Activated T-helper 1 cell treated with anti-CD3 and anti-CD28 coated beads, Interleukin-2, amount 50 U/mL, for 16 hours (primary cell): Measurements from ENCODE around the gene SPATA22.
"Not testable (repeated sequence)": the region's sequence is repeated elsewhere in the genome, so short reads cannot be mapped to it uniquely, and the experiment has no call there.

Source experiments
- DNase-seq, 2 donors: peaks; one replicate each; pipeline ENCODE4 v3.0.0-alpha.2; 2020; ENCODE audit warnings: low read depth in 1 of 2, low spot score in 1 of 2

The SPATA22 gene, protein sequence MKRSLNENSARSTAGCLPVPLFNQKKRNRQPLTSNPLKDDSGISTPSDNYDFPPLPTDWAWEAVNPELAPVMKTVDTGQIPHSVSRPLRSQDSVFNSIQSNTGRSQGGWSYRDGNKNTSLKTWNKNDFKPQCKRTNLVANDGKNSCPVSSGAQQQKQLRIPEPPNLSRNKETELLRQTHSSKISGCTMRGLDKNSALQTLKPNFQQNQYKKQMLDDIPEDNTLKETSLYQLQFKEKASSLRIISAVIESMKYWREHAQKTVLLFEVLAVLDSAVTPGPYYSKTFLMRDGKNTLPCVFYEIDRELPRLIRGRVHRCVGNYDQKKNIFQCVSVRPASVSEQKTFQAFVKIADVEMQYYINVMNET

DNA sequence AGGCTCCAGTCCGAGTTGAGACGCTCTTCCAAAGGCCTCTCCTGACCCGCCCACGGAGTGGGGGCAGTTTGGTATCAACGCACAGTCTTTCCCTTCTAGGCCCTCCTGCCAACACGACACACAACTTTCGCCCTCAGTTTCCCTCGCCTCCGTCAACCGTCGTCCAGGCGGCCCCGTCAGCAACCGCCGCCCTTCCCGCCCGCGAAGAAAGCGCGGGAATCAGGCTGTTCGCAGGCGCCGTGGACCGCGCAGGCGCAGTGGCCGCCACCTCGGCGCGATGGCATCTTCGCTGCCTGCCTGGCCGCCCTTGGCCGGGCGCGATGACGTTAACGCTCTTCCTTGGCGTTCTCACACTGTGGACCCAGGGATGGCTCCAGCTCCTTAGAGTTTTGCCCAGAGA is at the start of gene SPATA22:
TSS of gene SPATA22 (minus strand) at position 221 of the 400 bp plus-strand sequence. CDS start 2,494 bp downstream, outside the sequence.
- no peak for DNase-seq

DNA sequence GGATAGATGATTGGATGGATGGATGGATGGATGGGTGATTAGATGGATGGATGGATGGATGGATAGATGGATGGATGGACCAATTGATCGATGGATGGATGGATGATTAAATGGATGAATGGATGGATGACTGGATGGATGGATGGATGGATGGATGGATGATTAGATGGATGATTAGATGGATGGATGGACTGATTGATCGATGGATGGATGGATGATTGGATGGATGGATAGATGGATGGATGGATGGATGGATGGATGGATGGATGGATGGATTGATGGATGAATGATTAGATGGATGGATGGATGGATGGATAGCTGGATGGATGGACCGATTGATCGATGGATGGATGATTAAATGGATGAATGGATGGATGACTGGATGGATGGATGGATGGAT is 47.9 kb upstream of the SPATA22 start:
- not testable (repeated sequence) for DNase-seq

DNA sequence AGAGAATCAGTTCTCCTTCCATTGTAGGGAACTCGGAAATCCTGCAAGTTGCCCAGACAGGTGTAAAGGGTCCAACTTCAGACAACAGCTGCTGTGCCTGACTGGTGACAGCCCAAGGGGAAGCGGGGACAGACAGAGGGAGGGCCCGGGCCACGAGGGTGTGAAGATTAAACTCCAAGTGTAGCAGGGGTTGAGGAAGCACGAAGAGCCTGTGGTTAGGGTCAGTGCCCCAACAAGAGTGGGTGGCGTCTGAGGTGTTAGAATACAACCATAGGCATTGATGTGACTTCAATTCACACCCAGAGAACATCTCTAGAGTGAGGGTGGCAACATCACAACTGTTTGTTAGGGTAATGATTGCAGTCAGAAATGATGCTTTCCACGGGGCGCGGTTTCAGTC is 43.3 kb upstream of the SPATA22 start:
- DNase-seq = no peak

DNA sequence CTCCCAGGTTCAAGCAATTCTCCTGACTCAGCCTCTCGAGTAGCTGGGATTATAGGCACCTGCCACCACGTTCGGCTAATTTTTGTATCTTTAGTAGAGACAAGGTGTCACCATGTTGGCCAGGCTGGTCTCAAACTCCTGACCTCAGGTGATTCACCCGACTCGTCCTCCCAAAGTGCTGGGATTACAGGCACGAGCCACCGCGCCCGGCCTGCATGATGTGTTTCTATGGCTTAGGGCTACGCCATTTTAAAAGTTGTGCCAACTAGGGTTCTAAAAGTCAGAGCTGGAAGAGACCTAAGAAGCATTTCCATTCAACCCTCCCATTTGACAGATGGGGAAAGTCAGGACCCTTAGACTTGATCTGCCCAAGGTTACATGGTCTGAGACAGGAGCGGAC is 42.5 kb upstream of the SPATA22 start:
- not testable (repeated sequence) for DNase-seq

DNA sequence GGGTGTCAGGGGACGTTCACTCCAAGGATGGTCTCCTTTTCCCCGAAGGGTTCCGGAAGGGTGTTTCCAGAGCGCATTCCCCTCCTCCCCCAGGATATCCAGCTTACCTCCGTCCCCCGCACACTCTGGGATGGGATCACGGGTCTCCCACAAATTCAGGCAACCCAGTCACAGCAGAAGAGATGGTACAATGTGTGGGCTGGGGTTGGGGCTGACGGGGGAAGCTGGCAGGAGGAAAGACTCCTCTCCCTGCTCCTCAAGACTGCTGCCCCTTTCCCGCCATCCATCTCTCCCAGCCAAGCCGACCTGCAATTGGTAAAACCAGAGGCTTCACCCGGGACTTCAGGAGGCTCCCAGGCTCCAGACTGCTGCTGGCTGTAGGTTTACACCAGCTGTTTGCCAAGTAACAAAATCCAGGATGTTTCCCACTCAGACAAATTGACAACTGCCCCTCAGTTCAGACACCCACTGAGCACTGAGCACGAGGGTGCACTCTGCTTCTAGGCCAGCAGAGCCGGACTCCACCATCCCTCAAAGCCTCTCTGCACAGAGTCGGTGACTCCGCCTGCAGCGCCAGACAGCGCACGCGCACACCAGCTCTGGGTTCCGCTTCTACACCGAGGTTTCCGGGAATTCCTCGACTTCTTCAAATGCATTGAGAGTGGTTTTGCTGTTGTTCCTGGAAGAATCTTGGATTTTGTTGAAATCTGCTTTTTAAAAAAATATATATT is 41.9 kb upstream of the SPATA22 start:
- DNase-seq = no peak

DNA sequence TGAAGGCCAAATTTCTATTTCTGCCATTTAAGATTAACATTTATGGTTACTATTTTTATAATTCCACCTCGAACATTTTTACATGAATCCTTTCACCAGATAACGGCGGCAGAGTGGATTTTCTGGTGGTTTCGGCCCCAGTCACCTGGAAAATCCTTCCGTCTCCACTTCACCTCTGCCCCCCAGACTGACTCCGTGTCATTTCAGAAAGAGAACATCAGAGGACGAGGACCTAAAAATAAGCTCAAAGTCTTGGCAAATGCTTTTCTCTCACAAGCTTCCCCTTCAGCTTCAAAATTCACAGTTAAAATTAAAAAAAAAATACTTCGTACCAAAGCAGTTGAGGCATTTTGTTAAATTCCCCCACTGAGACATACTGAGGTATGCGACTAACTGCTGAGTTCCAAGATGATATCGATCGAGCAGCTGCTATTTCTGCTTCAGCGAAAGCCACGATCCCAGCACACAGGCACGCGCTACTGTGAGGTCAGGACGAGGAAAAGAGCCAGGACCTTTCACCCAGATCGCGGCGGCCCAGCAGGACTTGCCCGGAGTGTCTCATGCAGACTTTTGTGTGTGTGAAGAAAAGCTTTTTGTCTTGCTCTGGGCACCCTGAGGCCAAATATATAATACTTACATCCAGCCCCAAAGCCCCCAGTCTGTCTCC is 41.0 kb upstream of the SPATA22 start:
- no peak for DNase-seq

DNA sequence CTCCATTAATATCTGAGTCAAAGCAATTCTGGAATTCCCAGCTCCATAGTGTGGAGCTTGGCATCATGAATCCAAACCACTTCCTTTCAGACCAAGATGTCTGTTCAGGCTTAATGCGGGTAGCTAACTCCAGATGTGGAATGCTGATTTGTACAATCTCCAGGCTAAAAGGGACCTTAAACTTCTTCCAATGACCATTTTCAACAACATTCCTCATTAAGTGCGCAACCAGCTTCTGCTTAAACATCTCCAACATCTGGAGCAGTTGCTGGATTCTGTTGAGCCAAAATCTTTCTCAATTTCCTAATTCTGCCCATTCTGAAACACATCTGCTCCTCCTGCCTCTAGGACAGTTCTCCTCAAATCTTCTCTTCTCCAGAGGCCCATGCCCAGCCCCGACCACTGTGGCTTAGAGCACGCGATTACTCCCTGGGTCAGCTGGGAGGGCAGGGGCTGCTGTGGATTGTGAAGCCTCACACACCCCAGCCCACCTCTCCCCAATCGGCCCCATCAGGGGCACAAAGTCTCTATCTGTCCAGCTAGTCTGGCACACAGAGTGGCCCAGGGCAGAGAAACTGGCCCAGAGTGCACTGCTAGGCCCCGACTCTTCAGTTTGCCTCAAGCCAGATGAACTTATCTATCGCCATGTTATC is 40.4 kb upstream of the SPATA22 start:
- DNase-seq = no peak

DNA sequence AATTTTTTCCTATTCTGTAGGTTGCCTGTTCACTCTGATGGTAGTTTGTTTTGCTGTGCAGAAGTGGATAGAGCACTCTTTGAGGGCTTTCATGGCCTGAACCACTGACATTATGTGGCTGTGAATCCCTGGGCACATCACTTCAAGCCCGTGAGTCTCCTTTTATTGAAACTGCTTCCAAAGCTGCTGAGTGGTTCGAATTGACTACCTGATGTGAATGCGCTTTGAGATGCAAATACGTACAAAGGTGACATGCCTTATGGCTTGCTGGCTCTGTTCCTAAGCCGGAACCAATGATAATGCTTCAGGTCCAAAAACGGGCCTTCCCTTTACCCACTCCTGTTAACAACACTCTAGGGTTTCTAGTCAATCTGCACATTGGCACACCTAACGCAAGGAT is 38.5 kb upstream of the SPATA22 start:
- no peak for DNase-seq

DNA sequence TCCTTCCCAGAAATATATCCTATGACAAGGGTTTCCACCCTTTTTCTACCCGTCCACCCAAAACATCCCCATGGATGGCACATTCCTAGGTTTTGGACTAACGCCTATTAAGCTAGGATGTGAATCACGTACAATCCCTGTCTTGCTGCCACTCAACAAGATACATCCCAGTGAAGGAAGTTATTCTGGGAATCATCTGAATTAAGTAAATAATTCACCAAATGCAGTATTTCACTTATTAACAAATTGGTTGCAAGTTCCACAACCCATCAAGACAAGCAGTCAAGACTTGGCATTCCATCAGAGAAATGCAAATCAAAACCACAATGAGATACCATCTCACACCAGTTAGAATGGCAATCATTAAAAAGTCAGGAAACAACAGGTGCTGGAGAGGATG is 36.2 kb upstream of the SPATA22 start:
- no peak for DNase-seq

DNA sequence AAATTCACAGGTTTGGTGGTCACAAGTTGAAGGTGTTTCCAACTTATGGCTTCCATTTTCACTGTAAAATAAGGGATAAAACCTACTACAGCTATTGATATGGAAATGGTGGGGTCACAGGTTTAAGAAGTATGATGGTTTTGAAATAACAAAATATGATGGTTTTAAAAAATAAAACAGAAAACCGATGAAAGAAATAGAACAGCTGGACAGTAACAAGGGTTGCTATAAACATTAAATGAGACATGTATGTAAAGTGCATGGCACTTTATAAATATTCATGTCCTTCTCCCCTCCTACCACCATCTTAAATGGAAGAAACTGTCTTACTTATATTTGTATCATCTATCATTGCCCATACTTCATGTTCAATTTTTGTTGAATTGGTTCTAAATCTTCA is 35.5 kb upstream of the SPATA22 start:
- DNase-seq = no peak

DNA sequence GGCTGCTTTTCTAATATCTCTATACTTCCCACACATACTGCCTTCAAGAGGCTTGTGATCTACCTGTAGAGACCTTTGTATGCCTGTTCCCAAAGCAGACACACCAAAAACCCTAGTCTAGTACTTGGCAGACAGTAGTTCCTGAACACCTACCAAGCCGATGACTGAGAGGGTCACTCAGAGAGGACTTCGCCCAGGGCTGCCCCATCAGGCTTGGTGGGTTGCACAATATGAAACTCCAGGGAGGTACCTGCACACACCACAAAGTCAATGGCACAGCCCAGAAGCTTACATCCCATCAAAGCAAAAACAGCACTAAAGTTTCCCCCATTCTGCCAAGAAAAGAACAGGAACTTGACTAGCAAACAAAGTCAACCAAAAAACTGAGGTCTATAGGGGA is 34.4 kb upstream of the SPATA22 start:
- DNase-seq = no peak

DNA sequence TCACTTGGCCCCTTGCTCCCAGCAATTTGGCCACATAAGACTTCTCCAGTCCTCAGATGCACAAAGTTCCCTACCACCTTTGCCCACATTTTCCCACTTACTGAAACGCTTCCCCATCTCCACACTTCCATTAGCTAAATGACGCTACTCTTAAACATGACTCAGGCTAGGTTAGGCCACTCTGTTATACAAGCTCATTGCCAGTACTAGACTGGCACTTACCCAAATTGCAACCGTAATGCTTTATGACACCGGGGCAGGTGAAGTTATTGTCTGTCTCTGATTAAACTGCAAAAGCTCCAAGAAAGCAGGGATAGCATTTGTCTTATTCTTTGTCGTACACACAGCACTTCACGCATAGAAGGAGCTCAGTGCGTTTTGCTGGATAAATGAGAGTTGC is 33.4 kb upstream of the SPATA22 start:
- no peak for DNase-seq

DNA sequence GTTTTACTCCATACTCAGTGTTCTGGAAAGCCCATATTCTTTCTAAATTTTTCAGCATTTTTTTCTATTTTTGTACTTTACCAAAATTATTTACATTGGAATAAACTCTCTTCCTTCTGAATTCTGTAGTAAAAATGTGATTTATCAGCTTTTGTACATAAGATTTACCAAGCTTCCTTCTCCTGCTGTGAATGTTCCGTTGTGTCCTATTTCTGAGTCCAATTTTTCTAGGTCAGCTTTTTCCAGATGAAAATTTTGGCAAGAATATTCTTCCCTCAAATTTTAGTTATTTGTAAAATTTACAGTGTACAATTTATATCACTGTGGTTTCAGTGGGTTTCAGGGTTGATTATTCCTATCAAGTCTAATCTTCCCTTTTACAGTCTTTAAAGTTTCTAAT is 31.7 kb upstream of the SPATA22 start:
- DNase-seq = no peak

DNA sequence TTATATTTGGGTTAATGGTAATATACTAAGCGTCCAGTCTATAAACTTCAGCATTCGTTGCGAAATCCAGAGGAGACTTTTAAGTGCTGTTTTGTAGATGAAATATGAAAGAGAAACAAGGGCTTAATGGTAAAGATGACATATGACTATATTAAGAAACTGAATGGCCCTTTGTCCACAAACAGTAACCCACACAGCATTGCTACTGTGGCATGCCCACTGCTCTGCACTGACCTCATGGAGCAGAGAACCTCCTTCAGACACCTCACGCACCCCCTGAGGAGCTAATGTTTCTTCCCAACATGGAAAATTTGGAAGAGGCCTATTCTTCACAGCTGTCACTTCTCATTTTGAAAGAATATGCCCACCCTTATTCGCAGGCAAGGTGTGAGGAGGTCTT is 30.8 kb upstream of the SPATA22 start:
- no peak for DNase-seq

DNA sequence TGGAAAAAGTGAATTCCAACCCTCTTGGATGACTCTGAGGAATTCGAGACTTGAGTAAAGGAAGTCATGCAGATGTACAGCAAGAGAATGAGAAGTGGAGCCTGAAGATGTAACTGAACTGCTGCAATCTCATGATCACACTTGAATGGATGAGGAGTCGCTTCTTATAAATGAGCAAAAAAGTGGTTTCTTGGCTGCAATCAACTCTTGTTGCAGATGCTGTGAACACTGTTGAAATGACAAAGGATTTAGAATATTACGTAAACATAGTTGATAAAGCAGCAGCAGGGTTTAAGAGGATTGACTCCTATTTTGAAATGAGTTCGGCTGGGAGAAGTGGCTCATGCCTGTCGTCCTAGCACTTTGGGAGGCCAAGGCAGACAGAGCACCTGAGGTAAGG is 29.7 kb upstream of the SPATA22 start:
- no peak for DNase-seq

DNA sequence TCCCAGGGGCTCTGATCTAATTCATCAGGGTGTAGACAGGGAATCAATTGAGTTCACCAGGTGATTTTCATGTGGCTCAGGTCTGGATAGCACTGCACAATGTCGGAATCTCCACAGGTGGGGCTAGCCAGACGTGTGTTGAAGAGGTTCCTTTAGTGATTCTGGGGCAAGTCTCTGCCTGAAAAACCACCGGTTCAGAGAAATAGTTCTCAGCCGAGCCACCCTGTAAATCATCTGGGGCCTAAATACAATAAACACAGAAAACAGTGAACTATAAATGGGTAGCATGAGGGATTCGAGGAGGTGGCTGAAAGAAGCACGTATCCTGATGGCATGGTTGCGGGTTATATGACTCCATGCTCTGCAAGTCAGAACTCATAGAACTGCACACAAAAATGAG is 25.5 kb upstream of the SPATA22 start:
- DNase-seq = no peak

DNA sequence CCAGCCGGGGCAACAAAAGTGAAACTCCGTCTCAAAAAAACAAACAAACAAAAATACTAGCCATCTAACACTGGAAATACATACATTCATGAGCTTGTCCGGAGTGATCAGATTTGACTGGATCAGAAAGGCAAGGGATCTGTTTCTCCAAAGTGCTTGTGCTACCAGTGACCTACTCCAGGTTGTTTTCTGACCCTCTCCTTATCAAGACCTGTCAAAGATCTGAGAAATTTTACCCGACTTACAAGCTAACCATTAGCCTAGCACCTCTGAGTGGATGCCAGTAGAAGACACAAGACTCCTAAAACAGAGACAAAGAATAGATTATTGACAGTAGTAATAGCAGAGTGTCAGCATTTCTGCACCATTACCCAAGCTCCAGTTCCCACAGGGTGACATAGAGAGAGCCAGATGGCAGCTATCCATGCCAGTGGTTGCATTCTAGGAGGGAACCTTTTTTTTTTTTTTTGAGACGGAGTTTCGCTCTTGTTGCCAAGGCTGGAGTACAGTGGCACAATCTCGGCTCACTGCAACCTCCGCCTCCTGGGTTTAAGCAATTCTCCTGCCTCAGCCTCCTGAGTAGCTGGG is 14.0 kb upstream of the SPATA22 start:
- DNase-seq = no peak

DNA sequence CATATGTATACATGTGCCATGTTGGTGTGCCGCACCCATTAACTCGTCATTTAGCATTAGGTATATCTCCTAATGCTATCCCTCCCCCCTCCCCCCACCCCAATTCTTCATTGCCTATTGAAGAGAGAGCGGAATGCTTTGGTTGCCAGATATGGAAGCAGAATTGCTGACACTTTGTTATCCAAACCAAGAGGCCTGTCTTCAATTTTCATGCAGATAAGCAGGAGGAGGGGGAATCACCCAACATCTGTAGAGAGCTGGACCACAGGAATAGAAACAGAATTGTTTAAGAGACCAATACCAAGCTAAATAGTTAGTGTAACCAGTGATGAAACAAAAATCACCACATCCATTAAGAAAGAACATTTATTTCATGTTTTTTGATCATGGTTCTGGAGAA is 11.2 kb upstream of the SPATA22 start:
- DNase-seq = no peak

DNA sequence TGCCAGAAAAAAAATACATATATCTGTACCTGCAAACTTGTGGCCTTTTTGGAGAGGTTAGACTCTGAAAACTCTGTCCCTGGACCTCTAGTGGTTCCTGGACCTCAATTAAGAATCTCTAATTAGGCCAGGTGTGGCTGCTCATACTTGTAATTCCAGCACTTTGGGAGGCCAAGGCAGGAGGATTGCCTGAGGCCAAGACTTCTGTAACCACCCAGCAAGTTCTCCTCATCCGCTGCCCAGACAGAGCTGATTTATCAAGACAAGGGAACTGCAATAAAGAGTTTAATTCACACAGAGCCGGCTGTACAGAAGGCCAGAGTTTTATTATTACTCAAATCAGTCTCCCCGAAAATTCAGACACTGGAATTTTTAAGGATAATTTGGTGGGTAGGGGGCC is 8.4 kb upstream of the SPATA22 start:
- DNase-seq = no peak

DNA sequence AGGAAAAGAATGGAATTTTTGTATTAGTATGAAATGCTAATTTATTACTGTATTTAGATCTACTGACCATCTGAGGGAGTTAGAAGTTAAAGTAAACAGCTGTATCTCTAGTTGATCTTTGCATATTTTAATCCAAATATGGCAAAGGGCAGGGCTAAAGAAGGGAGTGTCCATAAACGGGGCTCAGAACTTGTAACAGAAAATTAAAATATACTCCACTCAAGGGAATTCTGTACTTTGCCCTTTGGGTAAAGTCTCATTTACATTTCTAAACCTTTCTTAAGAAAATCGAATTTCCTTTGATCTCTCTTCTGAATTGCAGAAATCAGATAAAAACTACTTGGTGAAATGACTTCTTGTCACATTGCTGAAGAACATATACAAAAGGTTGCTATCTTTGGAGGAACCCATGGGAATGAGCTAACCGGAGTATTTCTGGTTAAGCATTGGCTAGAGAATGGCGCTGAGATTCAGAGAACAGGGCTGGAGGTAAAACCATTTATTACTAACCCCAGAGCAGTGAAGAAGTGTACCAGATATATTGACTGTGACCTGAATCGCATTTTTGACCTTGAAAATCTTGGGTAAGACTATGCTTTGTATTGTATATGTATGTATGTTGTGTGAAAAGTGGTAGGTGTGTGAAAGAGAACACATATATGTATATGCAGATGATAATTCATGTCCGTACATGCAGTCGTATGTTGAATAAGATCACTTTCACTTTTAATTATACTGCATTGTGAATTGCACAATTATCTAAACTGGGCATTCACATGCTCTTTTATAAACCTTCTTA is 4.4 kb upstream of the SPATA22 start, which contains the start of gene ASPA:
TSS of gene ASPA (plus strand) at position 186 of the 799 bp plus-strand sequence. CDS start at position 349, 163 bp downstream.
- DNase-seq = no peak
